Suprapubic skin (tissue), 4 donors: Measurements from ENCODE around the gene TBC1D8. TPM values are rescaled to one million over a fixed set of nuclear protein-coding genes. Genes with fewer than 3 reads are reported as not detected.

Source experiments
- DNase-seq, 2 donors: peaks; one replicate each; pipeline ENCODE4 v3.0.0-alpha.2; 2019; ENCODE audit warnings: low spot score in 2 of 2
- H3K27ac ChIP-seq: fragments of 200-600 bp; sonication (generic); one replicate; pipeline ENCODE4 v1.5.1; 2019
- H3K27me3 ChIP-seq: fragments of 200-600 bp; sonication (generic); one replicate; pipeline ENCODE4 v1.5.1; 2019
- H3K36me3 ChIP-seq: fragments of 200-600 bp; sonication (generic); one replicate; pipeline ENCODE4 v1.5.1; 2019
- H3K4me1 ChIP-seq: fragments of 200-600 bp; sonication (generic); one replicate; pipeline ENCODE4 v1.5.1; 2019
- H3K4me3 ChIP-seq: fragments of 200-600 bp; sonication (generic); one replicate; pipeline ENCODE4 v1.5.1; 2019; ENCODE audit warnings: mild to moderate bottlenecking
- H3K9me3 ChIP-seq: fragments of 200-600 bp; sonication (generic); one replicate; pipeline ENCODE4 v1.5.1; 2019
- CTCF ChIP-seq, 2 donors: fragments of 200-600 bp in 1 of 2; fragments of 450-650 bp in 1 of 2; sonication (generic) in 1 of 2; IDR thresholded peaks; one replicate each; pipeline ENCODE4 v1.5.1; 2016 to 2019; ENCODE audit warnings: antibody characterized with exemption in 2 of 2, mild to moderate bottlenecking in 1 of 2, moderate library complexity in 1 of 2
- EP300 ChIP-seq: sonication (generic); formaldehyde crosslinking; IDR thresholded peaks from one replicate; pipeline ENCODE4 v1.6.1; 2017; ENCODE audit warnings: antibody characterized with exemption
- POLR2A ChIP-seq, 2 donors: fragments of 450-650 bp; IDR thresholded peaks; one replicate each; pipeline ENCODE4 v1.6.1; 2017; ENCODE audit warnings: antibody characterized with exemption in 2 of 2, mild to moderate bottlenecking in 2 of 2, moderate library complexity in 2 of 2
- POLR2AphosphoS5 ChIP-seq, 3 donors: sonication (generic); formaldehyde crosslinking; IDR thresholded peaks; one replicate each; pipeline ENCODE4 v1.6.1; 2017; ENCODE audit warnings: antibody characterized with exemption in 3 of 3
- WGBS: methylation state at CpG from one replicate; pipeline ENCODE4 v1.1.5; 2018; 5-methylcytosine and 5-hydroxymethylcytosine counted together
- total RNA-seq, 4 donors: library from RNA; depleted of rRNA; stranded (reverse); fragments of >200 nt; gene quantifications; one replicate each; pipeline ENCODE4 v1.1.0, GENCODE V29; 2016

TBC1D8 gene
- total RNA-seq, 4 donors from 2014 or later, result 38.8 to 309 (median 68.3) TPM

- Histone ChIP-seq H3K4me1 (peaks cover 6% of the 10 kb centered on the region), H3K27me3 (no peaks in the 10 kb centered on the region), H3K4me3 (no peak overlapping the region), H3K27ac (no peak overlapping the region), H3K9me3 (no peaks in the 10 kb centered on the region), H3K36me3 (no peaks in the 10 kb centered on the region)
- DNase-seq, result no peak
- TF ChIP-seq EP300 (no peak), CTCF (IDR thresholded peaks at IDR 0.05) (no peak), POLR2AphosphoS5 (IDR thresholded peaks at IDR 0.05) (no peak), POLR2A (IDR thresholded peaks at IDR 0.05) (no peak)
- whole genome bisulfite sequencing, result 69% methylated on average over 2 of the region's 2 CpGs
Observed at GRCh38 chr2:101187131-101187530, 35.9 kb upstream of the TBC1D8 start.

- 89% methylated on average over 3 of the region's 3 CpGs for WGBS
- H3K36me3 ChIP-seq, result no peaks in the 10 kb centered on the region
- no peak for TF ChIP-seq CTCF (IDR thresholded peaks at IDR 0.05)
- no peak for TF ChIP-seq POLR2A (IDR thresholded peaks at IDR 0.05)
- TF ChIP-seq EP300, result no peak
- no peak for TF ChIP-seq POLR2AphosphoS5 (IDR thresholded peaks at IDR 0.05)
- H3K4me1 ChIP-seq, result peaks cover 4% of the 10 kb centered on the region
- H3K9me3 ChIP-seq, result no peaks in the 10 kb centered on the region
- H3K4me3 ChIP-seq, result no peak overlapping the region
- no peaks in the 10 kb centered on the region for H3K27me3 ChIP-seq
- DNase-seq, result no peak
- H3K27ac ChIP-seq, result no peak overlapping the region
Observed at GRCh38 chr2:101185656-101186055, 34.5 kb upstream of the TBC1D8 start.

- no peak overlapping the region for H3K4me3 ChIP-seq
- no peaks in the 10 kb centered on the region for H3K27me3 ChIP-seq
- WGBS, result 71% methylated on average over 4 of the region's 4 CpGs
- no peak overlapping the region for H3K27ac ChIP-seq
- DNase-seq, result no peak
- peaks cover 4% of the 10 kb centered on the region for H3K4me1 ChIP-seq
- no peaks in the 10 kb centered on the region for H3K9me3 ChIP-seq
- TF ChIP-seq EP300, result no peak
- no peak for TF ChIP-seq CTCF (IDR thresholded peaks at IDR 0.05)
- TF ChIP-seq POLR2AphosphoS5 (IDR thresholded peaks at IDR 0.05), result no peak
- no peak for TF ChIP-seq POLR2A (IDR thresholded peaks at IDR 0.05)
- H3K36me3 ChIP-seq, result no peaks in the 10 kb centered on the region
Observed at GRCh38 chr2:101185085-101185484, 33.9 kb upstream of the TBC1D8 start.

GRCh38 chr2:101179982-101180381, 28.8 kb upstream of the TBC1D8 start:
- no peaks in the 10 kb centered on the region for H3K9me3 ChIP-seq
- H3K36me3 ChIP-seq, result no peaks in the 10 kb centered on the region
- H3K27me3 ChIP-seq, result no peaks in the 10 kb centered on the region
- H3K27ac ChIP-seq, result no peak overlapping the region
- H3K4me1 ChIP-seq, result no peaks in the 10 kb centered on the region
- no peak for DNase-seq
- 60% methylated on average over 3 of the region's 3 CpGs for WGBS
- no peak overlapping the region for H3K4me3 ChIP-seq
- TF ChIP-seq EP300 (no peak), CTCF (IDR thresholded peaks at IDR 0.05) (no peak), POLR2AphosphoS5 (IDR thresholded peaks at IDR 0.05) (no peak), POLR2A (IDR thresholded peaks at IDR 0.05) (no peak)

GRCh38 chr2:101176803-101177202, 25.6 kb upstream of the TBC1D8 start:
- no peak for TF ChIP-seq POLR2AphosphoS5 (IDR thresholded peaks at IDR 0.05)
- TF ChIP-seq CTCF (IDR thresholded peaks at IDR 0.05), result no peak
- TF ChIP-seq EP300, result no peak
- no peak for TF ChIP-seq POLR2A (IDR thresholded peaks at IDR 0.05)
- Histone ChIP-seq H3K36me3 (no peaks in the 10 kb centered on the region), H3K4me3 (no peak overlapping the region), H3K9me3 (no peaks in the 10 kb centered on the region), H3K27me3 (no peaks in the 10 kb centered on the region), H3K27ac (no peak overlapping the region), H3K4me1 (no peaks in the 10 kb centered on the region)
- 68% methylated on average over 4 of the region's 4 CpGs for WGBS
- DNase-seq, result no peak
